Spleen (tissue), 7 donors: ENCODE results near the gene MRPS16.

Experiments
- POLR2A ChIP-seq, 3 donors: fragments of 450-650 bp; IDR thresholded peaks; one replicate each; pipeline ENCODE4 v1.5.1; 2017; ENCODE audit warnings: antibody characterized with exemption in 3 of 3, mild to moderate bottlenecking in 1 of 3
- POLR2AphosphoS5 ChIP-seq, 3 donors: sonication (generic); formaldehyde crosslinking; IDR thresholded peaks; one replicate each; pipeline ENCODE4 v1.5.1; 2017; ENCODE audit warnings: antibody characterized with exemption in 3 of 3
- TF ChIP-seq, protein P1 (sequence below), 11 experiments: fragments of 200-600 bp in 7 of 11; fragments of 450-650 bp in 4 of 11; sonication (generic) in 4 of 11; IDR thresholded peaks in 8 of 11; conservative IDR thresholded peaks in 3 of 11; 1 replicate in 7 of 11; 2 replicates in 4 of 11; pipeline versions ENCODE4 v1.4.0 to v1.8.0; 2016 to 2021; ENCODE audit warnings: antibody characterized with exemption in 11 of 11, inconsistent platforms in 4 of 11, mild to moderate bottlenecking in 1 of 11
- donor health status: DM: no; HTN: no; CAD: no; lungs with moderate emphysema.
- donor health status: DM: no; HTN: no; CAD: no.
- donor health status: DM: no; HTN: no; CAD: no.

DNA sequence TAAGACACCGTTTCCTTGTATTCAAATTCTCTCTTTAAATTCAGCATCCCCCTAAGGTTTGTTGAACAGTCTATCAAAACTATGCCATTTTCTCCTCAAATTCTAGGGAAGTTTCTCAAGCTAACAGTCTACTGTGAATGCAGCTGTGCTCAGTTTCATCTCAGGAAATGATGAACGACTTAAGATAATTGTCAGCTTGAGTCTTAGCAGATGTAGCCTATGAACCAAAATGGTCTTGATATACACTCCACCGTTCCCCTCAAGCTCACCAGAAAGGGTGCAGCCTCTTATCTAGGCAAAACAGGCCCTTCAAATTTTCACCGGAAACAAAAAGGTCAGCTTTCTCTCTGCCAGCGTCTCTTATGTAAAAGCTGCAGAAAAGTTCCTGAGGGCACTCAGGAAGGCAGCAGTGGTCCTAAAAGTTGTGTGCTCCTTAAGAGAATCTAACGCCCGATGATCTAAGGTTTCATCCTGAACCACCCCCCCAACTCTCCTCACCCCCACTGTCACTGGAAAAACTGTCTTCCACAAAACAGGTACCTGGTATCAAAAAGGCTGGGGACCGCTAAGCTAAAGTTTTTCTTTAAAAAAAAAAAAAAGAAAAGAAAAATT lies 7.5 kb downstream of the MRPS16 start:
- TF ChIP-seq, protein P1, sequence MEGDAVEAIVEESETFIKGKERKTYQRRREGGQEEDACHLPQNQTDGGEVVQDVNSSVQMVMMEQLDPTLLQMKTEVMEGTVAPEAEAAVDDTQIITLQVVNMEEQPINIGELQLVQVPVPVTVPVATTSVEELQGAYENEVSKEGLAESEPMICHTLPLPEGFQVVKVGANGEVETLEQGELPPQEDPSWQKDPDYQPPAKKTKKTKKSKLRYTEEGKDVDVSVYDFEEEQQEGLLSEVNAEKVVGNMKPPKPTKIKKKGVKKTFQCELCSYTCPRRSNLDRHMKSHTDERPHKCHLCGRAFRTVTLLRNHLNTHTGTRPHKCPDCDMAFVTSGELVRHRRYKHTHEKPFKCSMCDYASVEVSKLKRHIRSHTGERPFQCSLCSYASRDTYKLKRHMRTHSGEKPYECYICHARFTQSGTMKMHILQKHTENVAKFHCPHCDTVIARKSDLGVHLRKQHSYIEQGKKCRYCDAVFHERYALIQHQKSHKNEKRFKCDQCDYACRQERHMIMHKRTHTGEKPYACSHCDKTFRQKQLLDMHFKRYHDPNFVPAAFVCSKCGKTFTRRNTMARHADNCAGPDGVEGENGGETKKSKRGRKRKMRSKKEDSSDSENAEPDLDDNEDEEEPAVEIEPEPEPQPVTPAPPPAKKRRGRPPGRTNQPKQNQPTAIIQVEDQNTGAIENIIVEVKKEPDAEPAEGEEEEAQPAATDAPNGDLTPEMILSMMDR (IDR thresholded peaks at IDR 0.05 in 8 of 11, conservative IDR thresholded peaks at IDR 0.05 in 3 of 11), result no peak
- TF ChIP-seq POLR2A (IDR thresholded peaks at IDR 0.05) (no peak), POLR2AphosphoS5 (IDR thresholded peaks at IDR 0.05) (peak in 1 of 3 donors; percentile 22)
